SKM-1 treated with dmso at 0.1 percent for 144 hours (cell line): ENCODE measurements around the gene EPHB2.

Source experiments
- DNase-seq: peaks from one replicate; lab custom pipeline; 2025; ENCODE audit not compliant: unreplicated experiment; lab: John Stamatoyannopoulos, UW

Gene EPHB2

GRCh38 chr1:22852144-22852655 is 141.6 kb downstream of the EPHB2 start:
- no peak for DNase-seq

- DNase-seq, result no peak
Measured at GRCh38 chr1:22853651-22854185, 143.1 kb downstream of the EPHB2 start.

GRCh38 chr1:22854688-22855565 is 144.3 kb downstream of the EPHB2 start:
- no peak for DNase-seq

DNA sequence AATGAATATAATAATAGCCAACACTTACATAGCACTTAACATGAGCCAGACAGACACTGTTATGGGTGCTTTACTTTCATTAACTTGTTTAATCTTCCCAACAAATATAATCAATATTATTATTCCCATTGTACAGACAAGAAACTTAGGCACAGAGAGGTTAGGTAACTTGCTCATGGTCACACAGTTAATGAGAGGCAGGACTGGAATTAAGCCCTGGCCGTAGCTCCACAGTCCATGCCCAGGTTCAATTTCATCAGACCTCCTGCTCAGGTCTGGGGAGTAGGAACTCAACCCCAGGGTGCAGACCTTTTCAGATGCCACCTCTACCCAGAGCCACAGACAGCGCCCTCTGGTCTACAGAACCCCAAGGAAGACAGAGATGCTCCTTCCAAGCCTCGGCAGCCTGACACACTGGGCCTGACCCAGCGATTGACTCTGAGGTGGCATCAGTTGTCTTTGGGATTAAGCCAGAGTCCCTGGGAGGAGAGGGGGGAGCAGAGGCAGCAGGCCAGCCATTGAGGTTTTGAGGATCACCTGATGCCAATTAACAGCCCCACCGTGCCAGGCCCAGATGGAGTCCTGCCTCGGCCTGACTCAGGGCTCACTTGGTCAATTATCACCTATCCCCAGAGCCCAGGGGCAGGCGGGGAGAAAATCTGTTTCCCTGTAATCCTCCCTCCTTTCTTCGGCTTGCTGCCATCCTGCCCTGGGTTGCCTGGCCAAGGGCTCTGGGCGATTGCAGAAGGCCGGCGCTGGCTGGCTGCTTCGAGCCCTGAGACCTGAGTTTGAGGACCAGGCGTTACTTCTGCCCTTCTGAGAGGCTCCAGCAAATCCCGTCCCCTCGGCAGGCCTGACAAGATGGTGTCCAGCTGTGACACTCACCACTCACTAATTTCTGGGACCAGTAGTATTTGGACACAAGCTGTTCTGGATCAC is 145.3 kb downstream of the EPHB2 start:
- DNase-seq, result no peak

DNA sequence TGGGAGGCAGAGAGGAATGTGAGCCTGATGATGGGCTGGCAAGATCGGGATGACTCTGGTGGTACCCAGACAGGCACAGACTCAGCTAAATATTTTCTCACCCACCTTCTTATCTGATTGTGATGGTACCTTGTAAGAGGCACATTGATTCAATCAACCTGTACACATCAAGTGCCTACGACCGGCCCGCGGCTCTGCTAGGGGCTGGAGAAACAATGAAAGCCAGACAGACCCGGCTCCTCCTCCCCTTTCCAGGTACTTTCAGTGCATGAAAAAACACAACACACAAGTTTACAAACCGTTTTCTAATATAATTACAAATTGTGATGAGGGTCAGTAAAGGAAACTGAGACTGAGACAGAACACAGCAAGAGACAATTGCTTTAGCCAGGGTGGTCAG is 147.0 kb downstream of the EPHB2 start:
- no peak for DNase-seq

DNA sequence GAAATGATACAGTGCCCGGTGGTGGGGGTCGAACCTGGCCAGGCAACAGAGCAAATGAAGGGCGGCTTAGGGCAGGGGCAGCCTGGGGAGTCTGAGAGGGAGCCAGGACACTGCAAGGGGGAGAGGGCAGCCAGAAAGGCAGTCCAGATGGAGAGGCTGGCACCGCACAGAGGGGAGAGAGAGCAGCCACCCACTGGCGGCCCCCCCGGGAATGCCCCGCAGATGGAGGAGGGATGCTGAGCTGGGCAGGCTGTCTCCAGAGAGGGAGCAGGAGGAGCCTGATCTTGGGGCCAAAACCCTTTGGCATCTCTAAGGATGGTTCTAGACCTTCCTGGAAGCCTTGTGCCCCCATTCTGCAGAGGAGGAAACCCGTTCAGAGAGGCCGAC is 149.8 kb downstream of the EPHB2 start:
- DNase-seq, result no peak

GRCh38 chr1:22860883-22861385 is 150.3 kb downstream of the EPHB2 start:
- DNase-seq, result no peak

DNA sequence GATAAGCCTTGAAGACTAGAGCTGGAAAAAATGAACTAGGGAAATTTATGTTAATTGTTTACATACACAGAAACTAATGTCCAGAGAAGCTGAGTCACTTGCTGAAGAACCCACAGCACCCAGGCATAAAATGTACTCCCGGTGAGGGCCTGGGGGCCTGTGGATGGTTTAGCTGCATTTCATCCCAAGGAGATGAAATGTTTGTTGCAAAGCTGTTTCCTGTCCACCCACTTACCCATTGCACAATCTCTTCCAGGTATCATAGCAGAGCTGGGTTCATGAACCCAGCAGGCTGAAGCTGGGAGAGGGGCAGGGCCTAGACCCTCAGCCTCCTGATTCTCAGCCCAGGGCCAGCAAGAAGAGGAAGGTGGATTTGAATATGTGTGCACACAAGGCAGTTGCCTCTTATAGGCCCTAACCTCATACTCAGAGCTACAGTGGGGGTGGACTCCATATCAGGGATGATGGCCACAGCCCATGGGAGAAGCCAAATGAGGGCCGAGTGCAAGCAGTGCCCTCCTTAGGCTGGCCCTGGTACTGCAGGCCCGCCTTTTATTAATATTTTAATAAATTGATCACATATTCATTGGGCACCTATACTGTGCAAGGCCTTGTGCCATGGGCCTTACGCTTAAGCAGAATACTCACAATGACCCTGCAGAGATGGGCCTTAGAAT is 151.3 kb downstream of the EPHB2 start:
- DNase-seq, result peak; percentile 51

DNA sequence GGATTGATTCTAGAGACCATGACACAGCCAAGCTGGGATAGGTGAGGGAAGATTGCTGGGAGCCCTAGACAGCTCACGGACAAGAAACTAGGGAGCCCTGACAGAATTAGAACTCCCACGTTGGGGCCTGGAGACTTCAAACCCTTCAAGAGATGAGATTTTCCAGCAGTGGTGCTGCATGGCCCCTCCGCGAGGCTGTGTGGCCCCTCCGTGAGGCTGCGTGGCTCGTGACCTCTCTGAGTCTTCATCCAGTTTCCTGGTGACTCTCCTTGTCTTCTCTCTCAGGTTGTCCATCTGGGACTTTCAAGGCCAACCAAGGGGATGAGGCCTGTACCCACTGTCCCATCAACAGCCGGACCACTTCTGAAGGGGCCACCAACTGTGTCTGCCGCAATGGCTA is 152.1 kb downstream of the EPHB2 start:
- no peak for DNase-seq

DNA sequence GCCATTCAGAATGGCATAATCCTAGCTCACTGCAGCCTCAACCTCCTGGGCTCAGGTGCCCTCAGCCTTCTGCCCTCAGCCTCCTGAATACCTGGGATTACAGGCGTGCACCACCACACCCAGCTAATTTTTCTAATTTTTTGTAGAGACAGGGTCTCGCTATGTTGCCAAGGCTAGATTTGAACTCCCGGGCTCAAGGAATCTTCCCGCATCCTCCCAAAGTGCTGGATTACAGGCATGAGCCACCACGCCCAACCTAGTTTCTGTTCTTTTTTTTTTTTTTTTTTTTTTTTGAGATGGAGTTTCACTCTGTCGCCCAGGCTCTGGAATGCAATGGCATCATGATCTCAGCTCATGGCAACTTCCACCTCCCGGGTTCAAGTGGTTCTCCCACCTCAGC is 153.1 kb downstream of the EPHB2 start:
- DNase-seq, result no peak

DNA sequence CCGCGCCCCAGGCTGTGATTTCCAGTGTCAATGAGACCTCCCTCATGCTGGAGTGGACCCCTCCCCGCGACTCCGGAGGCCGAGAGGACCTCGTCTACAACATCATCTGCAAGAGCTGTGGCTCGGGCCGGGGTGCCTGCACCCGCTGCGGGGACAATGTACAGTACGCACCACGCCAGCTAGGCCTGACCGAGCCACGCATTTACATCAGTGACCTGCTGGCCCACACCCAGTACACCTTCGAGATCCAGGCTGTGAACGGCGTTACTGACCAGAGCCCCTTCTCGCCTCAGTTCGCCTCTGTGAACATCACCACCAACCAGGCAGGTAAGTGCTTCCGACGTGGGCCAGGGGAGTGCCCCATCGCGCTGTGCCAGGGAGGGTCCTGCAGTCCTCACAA is 154.2 kb downstream of the EPHB2 start:
- DNase-seq, result no peak

DNA sequence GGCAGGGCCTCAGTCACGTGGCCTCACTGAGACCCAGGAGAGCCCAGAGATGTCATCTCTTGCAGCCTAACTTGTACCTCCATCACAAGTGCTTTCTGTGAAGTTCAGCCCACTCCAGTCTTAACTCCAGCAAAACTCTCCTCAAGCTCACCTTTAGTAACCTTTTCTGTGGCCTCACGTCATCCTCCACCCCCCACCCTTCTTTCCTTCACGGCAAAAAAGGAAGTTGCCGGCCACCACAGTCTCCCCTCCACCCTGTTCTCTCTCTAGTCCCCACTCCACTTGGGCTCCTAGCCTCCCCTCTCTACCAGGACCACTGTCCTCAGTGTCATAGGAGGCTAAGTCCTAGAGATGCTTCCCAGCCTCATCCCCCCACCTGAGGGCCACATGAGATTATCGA is 155.1 kb downstream of the EPHB2 start:
- DNase-seq, result no peak

DNA sequence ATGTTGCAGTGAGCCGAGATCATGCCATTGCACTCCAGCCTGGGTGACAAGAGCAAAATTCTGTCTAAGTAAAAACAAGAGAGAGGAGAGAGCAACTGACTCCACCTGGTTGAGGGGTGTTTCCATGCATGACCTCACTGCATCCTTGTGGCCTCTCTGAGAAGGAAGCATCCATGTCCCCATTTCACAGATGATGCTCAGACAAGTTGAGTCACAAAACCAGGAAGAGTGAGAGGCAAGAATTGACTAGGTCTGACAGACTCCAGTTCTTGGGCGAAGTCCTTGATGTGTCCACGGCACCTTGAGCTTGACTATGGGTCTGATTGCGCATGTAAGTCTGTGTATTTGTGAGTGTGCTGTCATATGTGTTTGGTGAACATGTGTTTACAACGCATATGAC is 156.2 kb downstream of the EPHB2 start:
- no peak for DNase-seq

DNA sequence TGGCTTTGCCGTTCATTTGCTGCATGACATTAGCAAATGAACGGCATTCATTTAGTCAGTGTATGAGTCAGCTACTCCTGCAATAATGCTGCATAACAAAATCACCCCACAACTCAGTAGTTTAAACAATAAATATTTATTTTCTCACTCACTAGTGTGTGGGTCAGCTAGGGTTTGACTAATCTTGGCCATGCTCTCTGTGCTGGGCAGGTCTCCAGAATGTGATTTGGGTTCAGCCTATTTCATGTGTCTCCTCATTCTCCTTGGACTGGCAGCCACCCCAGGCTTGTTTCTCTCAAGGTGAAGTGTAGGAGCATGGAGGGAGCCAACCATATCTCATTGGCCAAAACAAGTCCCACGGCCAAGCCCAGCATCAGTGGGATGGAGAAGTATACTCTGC is 157.7 kb downstream of the EPHB2 start:
- DNase-seq, result no peak

DNA sequence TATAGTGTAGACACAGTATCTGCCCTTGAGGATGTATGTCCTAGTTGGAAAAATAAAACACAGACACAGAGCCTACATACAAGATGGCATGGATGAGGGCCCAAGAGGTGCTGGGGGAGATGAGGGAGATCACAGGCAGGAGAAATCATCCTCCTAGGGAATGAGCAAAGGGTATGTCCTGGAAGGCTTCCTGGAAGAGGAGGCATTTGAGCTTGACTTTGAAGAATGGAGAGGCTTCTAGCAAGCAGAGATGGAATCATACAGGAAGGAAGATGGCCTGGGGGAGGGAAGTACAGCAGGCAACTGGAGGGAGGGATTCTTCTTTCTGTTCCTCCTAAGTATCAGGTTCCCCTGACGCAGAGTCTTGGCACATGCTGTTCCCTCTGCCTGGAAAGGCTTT is 158.7 kb downstream of the EPHB2 start:
- no peak for DNase-seq

DNA sequence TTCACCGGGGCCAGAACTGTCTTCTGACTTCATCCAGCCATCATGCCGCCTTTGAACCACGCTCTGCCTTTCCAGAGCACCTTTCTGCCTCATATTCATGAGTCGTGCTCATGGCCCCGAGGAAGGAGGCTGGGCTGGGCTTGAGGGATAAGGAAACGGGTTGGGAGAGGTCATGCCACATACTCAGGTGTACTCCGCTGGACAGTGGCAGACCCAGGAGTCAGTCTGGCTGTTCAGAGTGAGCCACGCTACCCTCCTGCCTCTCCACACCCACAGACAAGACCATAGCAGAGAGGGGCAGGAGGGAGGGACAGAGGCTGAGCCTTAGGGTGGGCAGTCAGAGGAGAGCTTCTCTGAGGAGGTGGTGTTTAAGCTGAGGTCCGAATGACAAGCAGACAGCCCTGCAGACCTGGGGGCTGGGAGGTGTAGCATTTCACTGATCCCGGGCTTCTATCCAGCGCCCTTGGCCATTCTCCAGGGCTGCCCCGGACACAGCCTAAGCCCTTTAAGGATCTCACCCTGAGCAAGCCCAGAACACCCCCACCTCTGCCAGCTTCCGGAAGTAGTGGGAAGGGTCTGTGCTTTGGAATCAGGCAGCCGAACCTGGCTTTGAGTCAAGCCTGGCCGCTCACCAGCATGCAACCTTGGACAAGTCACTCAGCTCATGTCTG is 159.7 kb downstream of the EPHB2 start:
- DNase-seq, result no peak

GRCh38 chr1:22872981-22873664 is 162.5 kb downstream of the EPHB2 start:
- DNase-seq, result no peak

GRCh38 chr1:22874785-22875184 is 164.1 kb downstream of the EPHB2 start:
- DNase-seq, result no peak

DNA sequence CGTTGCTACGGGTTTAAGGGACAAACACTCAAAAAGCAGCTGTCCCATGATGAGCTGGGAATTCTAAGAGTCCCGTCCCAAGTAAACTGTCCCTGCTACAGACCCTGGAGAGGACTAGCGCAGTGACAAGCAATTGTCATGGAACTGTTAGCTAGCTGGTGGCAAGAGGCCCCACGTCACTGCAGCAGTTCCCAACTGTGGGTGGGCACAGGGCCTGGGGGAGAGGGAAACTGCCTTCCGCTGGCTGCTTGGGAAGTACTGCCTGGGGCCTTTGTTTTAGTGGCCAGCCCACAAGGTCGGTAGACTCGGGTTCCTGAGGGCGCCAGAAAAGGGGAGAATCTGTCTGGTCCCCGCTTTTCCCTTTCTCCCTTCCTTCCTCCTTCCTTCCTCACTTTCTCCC is 164.6 kb downstream of the EPHB2 start:
- DNase-seq, result no peak

DNA sequence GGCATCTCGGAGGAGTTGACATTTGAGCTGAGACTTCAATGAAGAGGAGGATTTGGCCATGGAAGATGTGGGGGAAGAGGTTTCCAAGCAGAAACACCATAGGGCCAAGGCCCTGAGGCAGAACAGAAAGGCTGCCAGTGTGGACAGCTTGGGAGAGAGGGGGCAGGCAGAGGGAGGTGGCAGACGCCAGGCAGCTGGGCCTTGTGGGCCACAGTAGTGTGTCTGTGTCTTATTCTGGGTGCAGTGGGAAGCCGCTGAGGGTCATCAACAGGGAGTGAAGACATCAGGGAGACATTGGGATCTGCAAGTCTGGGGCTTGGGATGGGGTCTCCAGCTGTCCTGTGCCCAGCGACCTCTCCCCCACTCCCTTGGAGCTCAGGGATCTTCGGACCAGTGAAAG is 165.2 kb downstream of the EPHB2 start:
- DNase-seq, result no peak
